Osteocyte (in vitro differentiated cells): ENCODE measurements around the gene SPI1. TPM values are rescaled to one million over a fixed set of nuclear protein-coding genes. Genes with fewer than 3 reads are reported as not detected.

Experiments
- DNase-seq: peaks from one replicate; pipeline ENCODE4 v3.0.0; 2021; ENCODE audit warnings: mixed read lengths; ENCODE audit not compliant: unreplicated experiment; ENCODE audit errors: extremely low spot score
- H3K27ac Mint-ChIP-seq: one replicate; pipeline ENCODE4 v1.8.0; 2021; ENCODE audit warnings: mild to moderate bottlenecking, mixed read lengths; ENCODE audit not compliant: unreplicated experiment
- H3K27me3 Mint-ChIP-seq: one replicate; pipeline ENCODE4 v1.8.0; 2021; ENCODE audit warnings: mixed read lengths; ENCODE audit not compliant: unreplicated experiment
- H3K36me3 Mint-ChIP-seq: one replicate; pipeline ENCODE4 v1.8.0; 2021; ENCODE audit warnings: mixed read lengths; ENCODE audit not compliant: unreplicated experiment
- H3K4me1 Mint-ChIP-seq: one replicate; pipeline ENCODE4 v1.8.0; 2021; ENCODE audit warnings: mixed read lengths; ENCODE audit not compliant: unreplicated experiment
- H3K4me3 Mint-ChIP-seq: one replicate; pipeline ENCODE4 v1.8.0; 2021; ENCODE audit warnings: mild to moderate bottlenecking, moderate library complexity, mixed read lengths; ENCODE audit not compliant: unreplicated experiment
- H3K9me3 Mint-ChIP-seq: one replicate; pipeline ENCODE4 v1.8.0; 2021; ENCODE audit warnings: mixed read lengths; ENCODE audit not compliant: unreplicated experiment
- CTCF ChIP-seq: fragments of 200-600 bp; sonication (generic); IDR thresholded peaks from 2 replicates; pipeline ENCODE4 v1.5.0; 2021; ENCODE audit warnings: antibody characterized with exemption, mild to moderate bottlenecking, moderate library complexity
- total RNA-seq: library from RNA; stranded (reverse); gene quantifications from 2 replicates; pipeline ENCODE4 v1.2.1, GENCODE V29; 2021

The SPI1 gene
- total RNA-seq, 1 donor from 2014 or later = not detected

- no peak for DNase-seq
- no peak for TF ChIP-seq CTCF
- Mint-ChIP-seq H3K36me3 (no peaks in the 10 kb centered on the region), H3K27ac (no peak overlapping the region), H3K9me3 (no peaks in the 10 kb centered on the region), H3K27me3 (no peaks in the 10 kb centered on the region), H3K4me3 (no peak overlapping the region), H3K4me1 (peaks cover 2% of the 10 kb centered on the region)
Measured at GRCh38 chr11:47393163-47394049, 15.1 kb upstream of the SPI1 start.

GRCh38 chr11:47392546-47393162 is 14.3 kb upstream of the SPI1 start:
- Mint-ChIP-seq H3K27ac (no peak overlapping the region), H3K36me3 (no peaks in the 10 kb centered on the region), H3K4me1 (peaks cover 2% of the 10 kb centered on the region), H3K4me3 (no peak overlapping the region), H3K27me3 (no peaks in the 10 kb centered on the region), H3K9me3 (no peaks in the 10 kb centered on the region)
- DNase-seq = no peak
- no peak for TF ChIP-seq CTCF

- no peaks in the 10 kb centered on the region for H3K36me3 Mint-ChIP-seq
- no peak for TF ChIP-seq CTCF
- DNase-seq = no peak
- H3K4me1 Mint-ChIP-seq = peaks cover 2% of the 10 kb centered on the region
- no peak overlapping the region for H3K4me3 Mint-ChIP-seq
- H3K27me3 Mint-ChIP-seq = no peaks in the 10 kb centered on the region
- H3K27ac Mint-ChIP-seq = no peak overlapping the region
- no peaks in the 10 kb centered on the region for H3K9me3 Mint-ChIP-seq
Measured at GRCh38 chr11:47391711-47392432, 13.5 kb upstream of the SPI1 start.

- no peak overlapping the region for H3K27ac Mint-ChIP-seq
- no peak overlapping the region for H3K4me3 Mint-ChIP-seq
- no peaks in the 10 kb centered on the region for H3K9me3 Mint-ChIP-seq
- no peaks in the 10 kb centered on the region for H3K27me3 Mint-ChIP-seq
- no peak for DNase-seq
- peaks cover 2% of the 10 kb centered on the region for H3K4me1 Mint-ChIP-seq
- no peak for TF ChIP-seq CTCF
- H3K36me3 Mint-ChIP-seq = no peaks in the 10 kb centered on the region
Measured at GRCh38 chr11:47391077-47391583, 12.8 kb upstream of the SPI1 start.

GRCh38 chr11:47390422-47390760 is 12.0 kb upstream of the SPI1 start:
- Mint-ChIP-seq H3K27me3 (no peaks in the 10 kb centered on the region), H3K4me1 (peaks cover 2% of the 10 kb centered on the region), H3K4me3 (no peak overlapping the region), H3K27ac (no peak overlapping the region), H3K9me3 (no peaks in the 10 kb centered on the region), H3K36me3 (no peaks in the 10 kb centered on the region)
- DNase-seq = no peak
- no peak for TF ChIP-seq CTCF
